HuH-7.5 (cell line): ENCODE measurements around the gene KCNG2.
"Not testable (repeated sequence)": the region's sequence is repeated elsewhere in the genome, so short reads cannot be mapped to it uniquely, and the experiment has no call there.

Source experiments
- DNase-seq: peaks from one replicate; pipeline ENCODE4 v3.0.0; 2011; ENCODE audit warnings: low spot score

KCNG2 gene

GRCh38 chr18:79871026-79871390, 73.3 kb downstream of the KCNG2 start:
- no peak for DNase-seq

GRCh38 chr18:79871481-79872091, 73.8 kb downstream of the KCNG2 start:
- DNase-seq: no peak

GRCh38 chr18:79872527-79873444, 75.0 kb downstream of the KCNG2 start:
- no peak for DNase-seq

GRCh38 chr18:79873449-79874110, 75.8 kb downstream of the KCNG2 start:
- DNase-seq: no peak

GRCh38 chr18:79874553-79875530, 77.1 kb downstream of the KCNG2 start:
- DNase-seq: no peak

- DNase-seq: no peak
Observed at GRCh38 chr18:79875531-79875919, 77.8 kb downstream of the KCNG2 start.

- DNase-seq: no peak
Observed at GRCh38 chr18:79875931-79876461, 78.3 kb downstream of the KCNG2 start.

GRCh38 chr18:79876497-79876896, 78.8 kb downstream of the KCNG2 start:
- DNase-seq: no peak

GRCh38 chr18:79877163-79878091, 79.7 kb downstream of the KCNG2 start:
- peak; percentile 39 for DNase-seq

- not testable (repeated sequence) for DNase-seq
Observed at GRCh38 chr18:79878246-79878645, 80.5 kb downstream of the KCNG2 start.

- no peak for DNase-seq
Observed at GRCh38 chr18:79878741-79879378, 81.1 kb downstream of the KCNG2 start.

GRCh38 chr18:79879566-79879965, 81.8 kb downstream of the KCNG2 start:
- DNase-seq: no peak

GRCh38 chr18:79881695-79882094, 84.0 kb downstream of the KCNG2 start:
- no peak for DNase-seq

- no peak for DNase-seq
Observed at GRCh38 chr18:79882522-79883241, 84.9 kb downstream of the KCNG2 start.

- DNase-seq: no peak
Observed at GRCh38 chr18:79883461-79884293, 85.9 kb downstream of the KCNG2 start.

- DNase-seq: no peak
Observed at GRCh38 chr18:79884294-79884962, 86.7 kb downstream of the KCNG2 start.

GRCh38 chr18:79884963-79885728, 87.4 kb downstream of the KCNG2 start:
- DNase-seq: no peak
